PC-3 (cell line): ENCODE results near the gene LMOD1. TPM values are rescaled to one million over a fixed set of nuclear protein-coding genes. Genes with fewer than 3 reads are reported as not detected.

Experiments used
- ATAC-seq: fragments of 200-7000 bp; cut with Tn5 transposase; 2 replicates; pipeline ENCODE4 v1.9.1; 2020; ENCODE audit warnings: mild to moderate bottlenecking, moderate library complexity
- BruUV-seq: library from RNA; stranded (reverse); fragments of 400-500 nt; replicated peaks from 2 replicates; lab custom pipeline; 2021; lab: Mats Ljungman, UMichigan
- CTCF ChIA-PET: fragments of 300-600 bp; sonication (Branson Sonifier 250); formaldehyde crosslinking; loops from one replicate; lab custom pipeline; 2022; ENCODE audit warnings: antibody characterized with exemption; lab: Charles Lee
- POLR2A ChIA-PET: fragments of 300-600 bp; sonication (Branson Sonifier 250); formaldehyde crosslinking; loops from one replicate; lab custom pipeline; 2022; ENCODE audit warnings: antibody characterized with exemption; ENCODE audit not compliant: unreplicated experiment; lab: Charles Lee
- DNase-seq: peaks from one replicate; pipeline ENCODE4 v3.0.0-alpha.2; 2015
- H2AFZ ChIP-seq: fragments of 300-600 bp; sonication (generic); 2 replicates; pipeline ENCODE4 v1.6.0; 2016; ENCODE audit warnings: antibody characterized with exemption, low read length
- H3F3A ChIP-seq: fragments of 300-600 bp; sonication (generic); one replicate; pipeline ENCODE4 v1.6.0; 2017; ENCODE audit warnings: antibody characterized with exemption, low read length, control low read depth, mild to moderate bottlenecking; ENCODE audit not compliant: unreplicated experiment
- H3K27ac ChIP-seq: fragments of 300-600 bp; sonication (generic); 2 replicates; pipeline ENCODE4 v1.5.1; 2016; ENCODE audit warnings: mild to moderate bottlenecking, low read length
- H3K27me3 ChIP-seq: fragments of 300-600 bp; sonication (generic); 2 replicates; pipeline ENCODE4 v1.6.1; 2016; ENCODE audit warnings: low read length, mixed read lengths
- H3K36me3 ChIP-seq: fragments of 300-600 bp; sonication (generic); 2 replicates; pipeline ENCODE4 v1.6.1; 2016; ENCODE audit warnings: low read depth, mixed run types, low read length, mixed read lengths
- H3K4me1 ChIP-seq: fragments of 300-600 bp; sonication (generic); 2 replicates; pipeline ENCODE4 v1.5.1; 2016; ENCODE audit warnings: low read length; ENCODE audit not compliant: insufficient read depth
- H3K4me2 ChIP-seq: fragments of 300-600 bp; sonication (generic); 2 replicates; pipeline ENCODE4 v1.6.0; 2016; ENCODE audit warnings: low read length
- H3K4me3 ChIP-seq: fragments of 300-600 bp; sonication (generic); 2 replicates; pipeline ENCODE4 v1.5.1; 2016; ENCODE audit warnings: mild to moderate bottlenecking, low read length, mixed read lengths
- H3K79me2 ChIP-seq: fragments of 300-600 bp; sonication (generic); 2 replicates; pipeline ENCODE4 v1.6.1; 2017; ENCODE audit warnings: low read length, mixed read lengths
- H3K9ac ChIP-seq: fragments of 300-600 bp; sonication (generic); 2 replicates; pipeline ENCODE4 v1.6.0; 2016; ENCODE audit warnings: mild to moderate bottlenecking, low read length
- H3K9me2 ChIP-seq: fragments of 300-600 bp; sonication (generic); replicated peaks from 2 replicates; pipeline ENCODE4 v1.6.1; 2016; ENCODE audit warnings: mixed run types, low read length, mixed read lengths
- H3K9me3 ChIP-seq: fragments of 300-600 bp; sonication (generic); 2 replicates; pipeline ENCODE4 v1.6.1; 2016; ENCODE audit warnings: low read length, mixed read lengths
- H4K20me1 ChIP-seq: fragments of 300-600 bp; sonication (generic); 2 replicates; pipeline ENCODE4 v1.6.1; 2016; ENCODE audit warnings: low read length, mixed read lengths
- CTCF ChIP-seq: fragments of 300-600 bp; sonication (generic); conservative IDR thresholded peaks from 2 replicates; pipeline ENCODE4 v1.5.1; 2017; ENCODE audit warnings: antibody characterized with exemption, low read depth, mild to moderate bottlenecking, low read length
- EZH2 ChIP-seq: fragments of 300-600 bp; sonication (generic); IDR thresholded peaks from one replicate; pipeline ENCODE4 v1.6.1; 2017; ENCODE audit warnings: antibody characterized with exemption, mild to moderate bottlenecking, low read length; ENCODE audit not compliant: unreplicated experiment
- EZH2phosphoT487 ChIP-seq: fragments of 300-600 bp; sonication (generic); IDR thresholded peaks from 2 replicates; pipeline ENCODE4 v1.6.1; 2018; ENCODE audit warnings: mild to moderate bottlenecking, antibody characterized with exemption, low read length, borderline replicate concordance
- intact Hi-C: fragments of 100-400 bp; cut with micrococcal nuclease; formaldehyde crosslinking; loops from 2 replicates; pipeline ENCODE4 v1.9.0; 2023
- total RNA-seq: library from RNA; depleted of rRNA; stranded (reverse); fragments of >200 nt; gene quantifications from 2 replicates; pipeline ENCODE4 v1.2.3, GENCODE V29; 2014

LMOD1 gene
- total RNA-seq, 1 experiment from 2014 or later: 0.07 TPM

GRCh38 chr1:201911826-201912571, 34.3 kb downstream of the LMOD1 start:
- Histone ChIP-seq H3K79me2 (no peaks in the 10 kb centered on the region), H3K9me3 (no peaks in the 10 kb centered on the region), H3K27me3 (no peaks in the 10 kb centered on the region), H3K4me1 (no peaks in the 10 kb centered on the region), H2AFZ (no peak overlapping the region), H3K36me3 (no peaks in the 10 kb centered on the region), H4K20me1 (no peaks in the 10 kb centered on the region), H3K9ac (no peak overlapping the region), H3K9me2 (no peaks in the 10 kb centered on the region), H3K27ac (no peak overlapping the region), H3K4me3 (no peak overlapping the region), H3F3A (no peaks in the 10 kb centered on the region), H3K4me2 (no peak overlapping the region)
- ChIA-PET CTCF (no interaction called here), POLR2A (no interaction called here)
- DNase-seq (no peak), ATAC-seq (no peak)
- no TSS peak for BruUV-seq
- intact Hi-C loops: no loop called here
- no peak for TF ChIP-seq CTCF
- no peak for TF ChIP-seq EZH2phosphoT487
- TF ChIP-seq EZH2: no peak

- Histone ChIP-seq H2AFZ (no peak overlapping the region), H3K4me3 (no peak overlapping the region), H3K36me3 (no peaks in the 10 kb centered on the region), H3K9ac (no peak overlapping the region), H3K9me2 (no peaks in the 10 kb centered on the region), H3F3A (no peaks in the 10 kb centered on the region), H3K4me1 (no peaks in the 10 kb centered on the region), H3K27me3 (no peaks in the 10 kb centered on the region), H3K4me2 (no peak overlapping the region), H3K9me3 (no peaks in the 10 kb centered on the region), H3K79me2 (no peaks in the 10 kb centered on the region), H3K27ac (no peak overlapping the region), H4K20me1 (no peaks in the 10 kb centered on the region)
- no TSS peak for BruUV-seq
- no peak for ATAC-seq
- TF ChIP-seq CTCF (no peak), EZH2 (no peak), EZH2phosphoT487 (no peak)
- POLR2A ChIA-PET: no interaction called here
- CTCF ChIA-PET: no interaction called here
- DNase-seq: no peak
- intact Hi-C loops: no loop called here
Observed at GRCh38 chr1:201907621-201908020, 38.7 kb downstream of the LMOD1 start.

GRCh38 chr1:201906336-201906735, 40.0 kb downstream of the LMOD1 start:
- Histone ChIP-seq H3K4me2 (no peak overlapping the region), H3K79me2 (no peaks in the 10 kb centered on the region), H3K9me2 (no peaks in the 10 kb centered on the region), H3K4me3 (no peak overlapping the region), H3F3A (no peaks in the 10 kb centered on the region), H4K20me1 (no peaks in the 10 kb centered on the region), H3K27ac (no peak overlapping the region), H3K9me3 (no peaks in the 10 kb centered on the region), H3K36me3 (no peaks in the 10 kb centered on the region), H2AFZ (no peak overlapping the region), H3K9ac (no peak overlapping the region), H3K4me1 (no peaks in the 10 kb centered on the region), H3K27me3 (no peaks in the 10 kb centered on the region)
- CTCF ChIA-PET: no interaction called here
- no peak for TF ChIP-seq CTCF
- DNase-seq: no peak
- no peak for ATAC-seq
- POLR2A ChIA-PET: no interaction called here
- intact Hi-C loops: no loop called here
- no TSS peak for BruUV-seq
